ENCODE data around the gene NOTCH2. TPM values are rescaled to one million over a fixed set of nuclear protein-coding genes. Genes with fewer than 3 reads are reported as not detected.
A peak's percentile ranks its signal among the peaks of the same experiment; 100 is the strongest.
"Not testable (repeated sequence)": the region's sequence is repeated elsewhere in the genome, so short reads cannot be mapped to it uniquely, and the experiment has no call there.

The NOTCH2 gene
- total RNA-seq, 1 donor from 2014 or later: 180 TPM

DNA sequence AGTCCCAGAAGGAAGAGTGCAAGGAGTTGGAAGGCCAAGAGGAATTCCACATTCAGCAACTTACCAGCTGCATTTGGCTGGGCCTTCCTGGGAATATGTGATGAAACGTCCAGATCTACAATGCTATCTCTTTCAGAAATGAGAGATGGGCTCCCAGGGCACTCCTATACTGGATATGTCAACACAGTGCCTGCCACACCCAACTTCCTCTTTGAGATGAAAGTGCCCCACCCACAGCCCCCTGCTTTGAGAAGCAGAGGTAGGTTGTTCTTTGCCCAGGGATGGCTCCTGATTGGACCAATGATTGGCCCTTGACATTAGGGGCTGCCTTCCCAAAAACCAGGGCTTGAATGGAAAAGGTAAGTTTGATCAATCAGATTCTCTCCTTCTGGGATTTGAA, 31.1 kb upstream of the NOTCH2 start:
- not testable (repeated sequence) for H3K4me1 Mint-ChIP-seq (ENCODE audit: unreplicated experiment); DNase-seq (ENCODE audit: extremely low spot score, unreplicated experiment); H3K36me3 Mint-ChIP-seq (ENCODE audit: unreplicated experiment); H3K27me3 Mint-ChIP-seq (ENCODE audit: unreplicated experiment); H3K4me3 Mint-ChIP-seq (ENCODE audit: unreplicated experiment); H3K9me3 Mint-ChIP-seq (ENCODE audit: unreplicated experiment); H3K27ac Mint-ChIP-seq (ENCODE audit: unreplicated experiment)

DNA sequence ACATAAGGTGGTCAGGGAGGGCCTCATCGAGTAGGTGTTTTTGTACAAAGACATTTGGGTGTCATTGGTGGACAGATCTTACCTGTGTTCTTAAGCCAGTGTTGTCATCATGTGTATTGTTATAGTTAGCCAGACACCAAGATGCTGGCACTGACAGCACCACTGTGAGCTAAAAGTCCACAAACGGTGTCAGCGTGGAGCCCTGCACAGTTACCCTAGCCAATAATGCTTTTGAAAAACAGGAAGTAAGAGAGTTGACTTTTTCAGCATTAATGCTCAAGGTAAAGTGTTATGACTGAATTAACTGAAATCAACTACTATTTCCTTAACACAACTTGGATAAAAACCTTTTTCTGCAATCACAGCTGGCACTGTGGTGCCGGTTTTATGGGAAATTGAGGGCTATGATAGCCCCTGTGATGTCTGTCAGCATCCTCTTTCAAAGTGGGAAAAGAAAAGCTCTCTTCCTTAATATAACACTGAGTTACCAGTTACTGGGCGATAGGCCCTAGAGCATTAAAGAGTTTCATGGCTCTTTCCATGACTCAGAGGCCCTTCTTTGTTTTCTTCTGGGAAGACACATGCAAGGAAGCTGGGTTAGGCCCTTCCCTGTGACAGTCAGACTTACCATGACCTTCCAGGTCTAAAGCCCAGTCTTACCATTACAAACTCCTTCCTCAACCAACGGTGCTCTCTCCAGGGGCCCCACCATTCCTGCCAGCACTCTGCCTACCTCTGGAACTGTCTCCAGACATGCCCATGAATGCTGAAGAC, 29.7 kb upstream of the NOTCH2 start:
- not testable (repeated sequence) for H3K9me3 Mint-ChIP-seq (ENCODE audit: unreplicated experiment); H3K36me3 Mint-ChIP-seq (ENCODE audit: unreplicated experiment)

DNA sequence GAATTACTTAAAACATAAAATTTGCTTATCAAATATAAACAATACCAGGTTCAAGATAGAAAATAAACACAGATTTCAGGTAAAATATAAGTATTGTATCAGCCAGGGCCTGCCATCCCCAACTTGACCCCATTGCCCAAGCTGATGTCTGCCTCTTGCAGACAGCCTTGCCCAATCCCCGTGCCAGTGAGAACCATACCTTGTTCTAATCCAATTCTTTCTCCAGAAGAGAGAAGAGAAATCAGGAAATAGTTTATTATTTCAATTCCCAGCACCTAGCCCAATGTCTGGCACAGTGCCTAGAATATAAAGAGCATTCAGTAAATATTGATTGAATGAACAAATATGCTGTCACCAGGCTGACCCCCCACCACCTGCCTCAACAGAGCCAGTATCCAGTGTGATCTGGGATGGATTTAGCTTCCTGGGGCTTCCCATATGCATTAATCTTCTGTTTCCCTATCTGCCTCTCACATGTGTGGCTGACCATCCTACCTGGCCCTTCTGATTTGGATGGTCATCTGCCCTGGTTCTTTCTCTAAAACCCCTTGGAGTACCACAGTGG, 27.6 kb upstream of the NOTCH2 start:
- not testable (repeated sequence) for H3K27ac Mint-ChIP-seq (ENCODE audit: unreplicated experiment); H3K36me3 Mint-ChIP-seq (ENCODE audit: unreplicated experiment); DNase-seq (ENCODE audit: extremely low spot score, unreplicated experiment); H3K27me3 Mint-ChIP-seq (ENCODE audit: unreplicated experiment); H3K4me1 Mint-ChIP-seq (ENCODE audit: unreplicated experiment); H3K9me3 Mint-ChIP-seq (ENCODE audit: unreplicated experiment); H3K4me3 Mint-ChIP-seq (ENCODE audit: unreplicated experiment)

More for the DNA sequence above, 29.7 kb upstream of the NOTCH2 start:
- H3K27me3 Mint-ChIP-seq (ENCODE audit: unreplicated experiment); H3K27ac Mint-ChIP-seq (ENCODE audit: unreplicated experiment); H3K4me3 Mint-ChIP-seq (ENCODE audit: unreplicated experiment); H3K4me1 Mint-ChIP-seq (ENCODE audit: unreplicated experiment); DNase-seq (ENCODE audit: extremely low spot score, unreplicated experiment): not testable (repeated sequence)

DNA sequence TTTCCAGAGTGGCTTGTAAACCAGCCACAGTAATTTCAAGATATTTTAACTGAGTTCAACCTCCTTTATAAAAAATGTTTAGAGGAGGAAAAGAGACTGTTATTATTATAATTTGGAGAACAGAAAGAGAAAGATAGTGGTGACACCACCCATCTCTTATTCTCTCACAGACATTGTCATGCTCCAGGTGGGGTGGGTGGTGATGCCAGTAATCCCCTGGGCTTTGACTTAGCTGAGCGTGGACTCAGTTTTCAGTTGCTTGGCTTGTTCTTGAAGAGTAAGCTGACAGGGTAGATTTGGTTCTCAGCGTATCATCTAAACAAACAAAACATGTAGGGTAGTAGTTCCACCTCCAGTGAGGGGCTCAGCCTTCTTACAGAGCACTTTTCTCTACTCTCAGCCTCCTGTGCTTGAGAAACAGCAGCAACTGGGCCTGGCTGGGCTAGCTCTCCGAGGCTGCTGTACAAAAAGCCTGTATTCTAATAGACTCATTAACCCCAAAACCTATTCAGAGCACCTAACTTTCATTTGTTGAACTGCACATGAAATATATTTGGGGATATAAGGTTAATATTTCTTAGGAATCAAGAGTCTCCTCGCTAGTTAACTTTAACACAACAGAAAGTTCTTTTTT, 24.2 kb upstream of the NOTCH2 start:
- H3K27me3 Mint-ChIP-seq (ENCODE audit: unreplicated experiment); H3K9me3 Mint-ChIP-seq (ENCODE audit: unreplicated experiment); H3K36me3 Mint-ChIP-seq (ENCODE audit: unreplicated experiment); DNase-seq (ENCODE audit: extremely low spot score, unreplicated experiment); H3K4me1 Mint-ChIP-seq (ENCODE audit: unreplicated experiment); H3K4me3 Mint-ChIP-seq (ENCODE audit: unreplicated experiment); H3K27ac Mint-ChIP-seq (ENCODE audit: unreplicated experiment): not testable (repeated sequence)

DNA sequence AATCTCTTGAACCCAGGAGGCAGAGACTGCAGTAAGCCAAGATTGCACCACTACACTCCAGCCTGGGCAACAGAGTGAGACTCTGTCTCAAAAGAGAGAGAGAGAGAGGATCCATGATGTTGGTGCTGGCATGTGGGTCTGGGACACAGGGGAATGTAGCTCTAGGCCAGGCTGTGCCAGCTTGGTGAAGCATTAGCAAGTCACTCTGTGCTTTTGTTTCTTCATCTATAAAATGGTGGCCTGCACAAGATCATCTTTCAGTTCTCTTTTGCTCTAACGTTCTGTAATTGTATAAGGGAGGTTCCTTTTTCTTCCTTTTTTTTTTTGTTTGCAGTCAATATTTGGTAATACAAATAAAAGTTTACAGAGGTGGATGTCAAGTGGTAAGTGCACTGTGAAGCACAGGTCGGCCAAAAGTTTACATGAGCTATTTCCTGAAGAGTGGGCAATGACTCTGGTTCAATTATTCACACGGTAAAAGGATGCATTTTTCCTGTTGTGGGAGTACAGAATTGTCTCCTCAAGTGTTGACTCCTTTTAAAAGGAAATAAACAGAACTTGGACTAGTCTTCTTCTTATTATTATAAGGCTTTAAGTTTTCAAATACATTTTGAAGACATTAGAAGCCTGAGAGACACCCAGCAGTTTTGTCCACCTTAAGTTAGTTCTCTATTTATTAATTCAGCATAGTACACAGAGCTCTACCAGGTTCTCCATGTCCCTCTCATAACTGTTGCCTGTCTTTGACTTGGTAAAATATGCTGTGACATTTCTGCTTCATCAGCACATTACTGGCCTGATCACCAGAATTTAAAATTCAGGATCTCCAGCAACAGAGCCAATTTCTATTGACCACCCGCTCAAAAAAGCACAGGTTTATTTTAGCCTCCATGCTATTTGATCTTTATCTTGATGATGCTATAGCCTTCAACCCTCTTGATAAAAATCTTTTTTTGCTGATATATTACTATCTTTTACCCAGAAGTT, 23.1 kb upstream of the NOTCH2 start:
- DNase-seq (ENCODE audit: extremely low spot score, unreplicated experiment); H3K27ac Mint-ChIP-seq (ENCODE audit: unreplicated experiment); H3K4me1 Mint-ChIP-seq (ENCODE audit: unreplicated experiment); H3K9me3 Mint-ChIP-seq (ENCODE audit: unreplicated experiment); H3K4me3 Mint-ChIP-seq (ENCODE audit: unreplicated experiment); H3K27me3 Mint-ChIP-seq (ENCODE audit: unreplicated experiment); H3K36me3 Mint-ChIP-seq (ENCODE audit: unreplicated experiment): not testable (repeated sequence)

DNA sequence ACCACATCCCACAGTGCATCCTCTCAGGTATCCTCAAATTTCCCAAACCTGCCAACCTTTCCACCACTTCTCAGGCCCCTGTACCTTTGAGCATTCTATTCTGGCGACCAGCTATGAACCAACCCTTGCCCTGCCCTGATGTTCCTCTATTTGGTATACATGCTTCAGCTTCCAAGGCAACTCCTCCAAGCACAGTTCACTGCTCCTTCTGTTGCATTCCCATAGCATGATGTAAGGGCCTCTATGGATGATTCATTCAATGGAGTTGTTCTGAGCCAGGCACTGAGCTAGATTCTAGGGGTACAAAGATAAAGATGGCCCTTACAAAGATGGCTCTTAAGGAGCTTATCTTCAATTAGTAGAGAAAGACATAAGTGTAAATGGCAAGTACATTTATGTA, 21.4 kb upstream of the NOTCH2 start:
- H3K27ac Mint-ChIP-seq (ENCODE audit: unreplicated experiment); DNase-seq (ENCODE audit: extremely low spot score, unreplicated experiment); H3K4me1 Mint-ChIP-seq (ENCODE audit: unreplicated experiment); H3K36me3 Mint-ChIP-seq (ENCODE audit: unreplicated experiment); H3K4me3 Mint-ChIP-seq (ENCODE audit: unreplicated experiment); H3K27me3 Mint-ChIP-seq (ENCODE audit: unreplicated experiment); H3K9me3 Mint-ChIP-seq (ENCODE audit: unreplicated experiment): not testable (repeated sequence)

DNA sequence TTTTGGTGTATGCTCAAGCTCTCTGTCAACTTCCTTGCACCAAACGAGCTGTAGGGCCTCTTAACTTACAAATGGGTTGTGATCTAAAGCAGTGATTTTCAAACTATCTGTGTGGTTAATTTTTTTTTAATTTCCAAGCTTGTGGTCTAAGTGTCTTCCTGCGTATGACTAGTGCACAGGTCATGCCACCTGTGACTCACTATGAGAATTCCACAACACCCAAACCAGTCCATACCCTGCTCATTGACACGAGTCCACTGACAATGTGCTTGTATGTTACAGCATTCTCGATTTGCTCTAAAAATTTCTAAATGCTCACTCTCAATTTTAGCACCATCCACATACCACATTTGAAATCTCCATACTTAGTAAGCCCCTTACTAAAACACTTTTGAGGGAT, 18.5 kb upstream of the NOTCH2 start:
- H3K36me3 Mint-ChIP-seq (ENCODE audit: unreplicated experiment); DNase-seq (ENCODE audit: extremely low spot score, unreplicated experiment); H3K27ac Mint-ChIP-seq (ENCODE audit: unreplicated experiment): not testable (repeated sequence)

DNA sequence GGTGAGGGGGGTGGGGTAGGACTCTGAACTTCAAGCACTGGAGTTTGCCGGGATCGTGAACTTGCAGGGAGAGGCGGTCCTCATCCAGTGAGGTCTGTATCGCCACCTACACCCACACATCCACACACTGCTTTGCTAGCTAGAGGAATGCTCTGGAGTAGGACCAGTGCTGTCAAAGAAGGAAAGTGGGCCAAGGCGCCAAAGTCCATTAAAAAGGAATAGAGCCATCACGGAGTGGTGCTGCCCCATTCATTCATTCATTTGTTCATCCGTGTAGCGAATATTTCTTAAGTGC, 405 bp upstream of the NOTCH2 start:
- H3K27me3 Mint-ChIP-seq (ENCODE audit: unreplicated experiment); H3K4me3 Mint-ChIP-seq (ENCODE audit: unreplicated experiment); H3K27ac Mint-ChIP-seq (ENCODE audit: unreplicated experiment); H3K9me3 Mint-ChIP-seq (ENCODE audit: unreplicated experiment); DNase-seq (ENCODE audit: extremely low spot score, unreplicated experiment); H3K4me1 Mint-ChIP-seq (ENCODE audit: unreplicated experiment); H3K36me3 Mint-ChIP-seq (ENCODE audit: unreplicated experiment): not testable (repeated sequence)

More for the DNA sequence above, 18.5 kb upstream of the NOTCH2 start:
- not testable (repeated sequence) for H3K27me3 Mint-ChIP-seq (ENCODE audit: unreplicated experiment); H3K9me3 Mint-ChIP-seq (ENCODE audit: unreplicated experiment); H3K4me3 Mint-ChIP-seq (ENCODE audit: unreplicated experiment); H3K4me1 Mint-ChIP-seq (ENCODE audit: unreplicated experiment)

DNA sequence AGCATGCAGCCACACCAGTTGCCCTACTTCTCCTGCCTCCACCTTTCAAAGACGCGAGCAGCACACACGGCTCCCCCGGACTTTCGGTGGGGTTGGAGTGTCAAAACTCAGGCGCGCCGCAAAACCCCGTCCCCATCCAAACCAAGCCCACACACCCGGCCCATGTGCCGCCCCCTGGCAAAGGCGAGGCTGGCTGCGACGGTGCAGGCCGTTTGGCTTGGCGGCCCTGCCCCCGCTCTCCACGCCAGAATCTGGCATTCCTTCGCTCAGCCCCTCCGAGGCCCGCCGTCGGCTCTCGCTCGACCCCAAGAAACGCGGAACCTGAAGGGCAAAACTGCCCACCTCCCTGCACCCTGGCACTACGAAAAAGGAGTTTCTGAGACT, 787 bp downstream of the NOTCH2 start:
- H3K4me3 Mint-ChIP-seq (ENCODE audit: unreplicated experiment): peak overlapping the region; percentile 68
- DNase-seq (ENCODE audit: extremely low spot score, unreplicated experiment); H3K36me3 Mint-ChIP-seq (ENCODE audit: unreplicated experiment); H3K4me1 Mint-ChIP-seq (ENCODE audit: unreplicated experiment); H3K27me3 Mint-ChIP-seq (ENCODE audit: unreplicated experiment); H3K27ac Mint-ChIP-seq (ENCODE audit: unreplicated experiment); H3K9me3 Mint-ChIP-seq (ENCODE audit: unreplicated experiment): not testable (repeated sequence)

DNA sequence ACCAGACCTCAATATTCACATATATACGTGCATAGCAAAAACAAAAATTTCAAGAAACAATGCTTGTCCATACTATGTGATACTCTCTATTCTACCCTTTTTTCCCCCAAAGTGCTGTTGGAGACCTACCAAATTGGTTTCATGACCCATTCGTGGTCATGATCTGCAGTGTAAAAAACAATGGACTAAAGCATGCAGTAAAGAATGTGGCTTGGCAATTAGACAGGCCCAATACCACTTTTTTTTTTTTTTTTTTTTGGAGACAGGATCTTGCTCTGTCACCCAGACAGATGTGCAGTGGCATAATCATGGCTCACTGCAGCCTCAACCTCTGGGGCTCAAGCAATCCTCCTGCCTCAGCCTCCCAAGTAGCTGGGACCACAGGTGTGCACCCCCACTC, 21.3 kb downstream of the NOTCH2 start:
- H3K36me3 Mint-ChIP-seq (ENCODE audit: unreplicated experiment); H3K27me3 Mint-ChIP-seq (ENCODE audit: unreplicated experiment); H3K9me3 Mint-ChIP-seq (ENCODE audit: unreplicated experiment); DNase-seq (ENCODE audit: extremely low spot score, unreplicated experiment); H3K4me1 Mint-ChIP-seq (ENCODE audit: unreplicated experiment); H3K27ac Mint-ChIP-seq (ENCODE audit: unreplicated experiment); H3K4me3 Mint-ChIP-seq (ENCODE audit: unreplicated experiment): not testable (repeated sequence)

DNA sequence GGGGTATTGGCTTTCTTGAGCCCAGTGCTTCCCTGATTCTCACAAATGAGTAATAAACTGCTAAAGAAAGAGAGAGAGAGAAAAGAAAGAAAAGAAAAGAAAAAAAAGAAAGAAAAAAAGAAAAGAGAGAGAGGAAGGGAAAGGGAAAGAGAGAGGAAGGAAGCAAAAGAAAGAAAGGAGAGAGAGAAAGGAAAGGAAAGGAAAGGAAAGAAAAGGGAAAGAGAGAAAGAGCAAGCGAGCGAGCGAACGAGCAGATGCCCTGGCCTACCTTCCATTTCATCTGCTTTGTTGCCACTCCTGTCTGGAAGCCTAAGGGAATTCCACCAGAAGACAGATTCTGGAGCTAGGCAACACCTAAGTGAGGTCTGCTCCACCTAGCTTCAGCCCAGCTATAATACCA, 27.7 kb downstream of the NOTCH2 start:
- H3K36me3 Mint-ChIP-seq (ENCODE audit: unreplicated experiment); H3K4me3 Mint-ChIP-seq (ENCODE audit: unreplicated experiment); DNase-seq (ENCODE audit: extremely low spot score, unreplicated experiment); H3K27me3 Mint-ChIP-seq (ENCODE audit: unreplicated experiment); H3K27ac Mint-ChIP-seq (ENCODE audit: unreplicated experiment); H3K4me1 Mint-ChIP-seq (ENCODE audit: unreplicated experiment); H3K9me3 Mint-ChIP-seq (ENCODE audit: unreplicated experiment): not testable (repeated sequence)

DNA sequence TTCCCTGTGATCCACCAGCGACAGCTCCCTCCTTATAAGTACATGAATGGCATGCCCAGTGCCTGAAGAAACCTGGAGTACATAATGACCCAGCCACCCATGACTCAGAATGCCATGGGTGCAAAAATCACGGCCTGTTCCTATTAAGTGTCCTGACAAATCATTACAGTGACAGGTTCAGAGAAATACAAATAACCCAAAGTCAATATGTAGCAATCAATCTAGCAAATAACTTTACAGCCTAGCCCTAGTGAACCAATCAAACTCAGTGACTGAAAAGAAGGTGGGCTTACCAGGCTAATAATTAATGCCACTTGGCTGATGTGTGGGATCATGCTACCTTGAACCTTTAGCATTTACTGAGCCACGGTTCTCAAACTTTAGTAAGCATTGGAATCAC, 37.2 kb downstream of the NOTCH2 start:
- H3K36me3 Mint-ChIP-seq (ENCODE audit: unreplicated experiment); H3K27ac Mint-ChIP-seq (ENCODE audit: unreplicated experiment); H3K9me3 Mint-ChIP-seq (ENCODE audit: unreplicated experiment); DNase-seq (ENCODE audit: extremely low spot score, unreplicated experiment); H3K27me3 Mint-ChIP-seq (ENCODE audit: unreplicated experiment); H3K4me1 Mint-ChIP-seq (ENCODE audit: unreplicated experiment); H3K4me3 Mint-ChIP-seq (ENCODE audit: unreplicated experiment): not testable (repeated sequence)

Data from osteocyte (in vitro differentiated cells).